ENCODE results near the gene RGL3. TPM values are rescaled to one million over a fixed set of nuclear protein-coding genes. Genes with fewer than 3 reads are reported as not detected.

RGL3 gene
- total and polyA plus RNA-seq, 2 donors (not counting 1 experiment from before 2014, with no cell fraction given): 0.20 to 4.0 TPM

DNA sequence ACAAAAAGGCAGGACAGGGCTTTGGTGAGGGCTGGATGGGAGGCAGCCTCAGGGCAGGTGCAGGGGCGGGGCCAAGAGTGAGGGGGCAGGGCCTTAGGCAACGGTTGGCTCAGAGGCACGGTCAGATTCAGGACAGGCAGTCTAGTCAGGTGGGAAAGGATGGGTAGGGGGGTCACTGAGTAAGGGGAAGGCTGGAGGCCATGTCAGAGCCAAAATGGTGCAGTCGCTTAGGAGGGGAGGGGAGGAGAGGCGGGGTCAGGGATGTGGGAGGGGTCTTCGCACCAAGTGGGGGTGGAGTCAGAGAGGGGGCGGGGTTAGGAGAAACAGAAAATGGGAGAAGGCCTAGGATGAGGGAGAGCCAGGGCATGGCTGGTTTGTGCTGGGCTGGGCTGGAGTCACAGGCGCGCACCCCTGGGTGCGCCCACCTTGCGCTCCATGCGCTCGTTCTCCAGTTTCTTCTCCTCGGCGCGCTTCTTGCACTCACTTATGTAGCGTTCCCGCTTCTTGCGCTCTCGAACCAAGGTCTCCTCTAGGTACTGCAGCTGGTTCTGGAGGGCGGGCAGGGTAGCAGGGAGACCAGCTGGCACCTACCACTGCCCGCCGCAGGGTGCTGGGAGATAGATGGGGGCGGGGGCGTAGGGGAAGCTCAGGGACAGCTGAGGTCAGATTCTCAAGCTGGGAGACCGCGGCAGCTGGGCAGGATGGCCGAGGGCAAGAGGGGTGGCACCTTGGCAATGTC is 6.8 kb upstream of the RGL3 start:
- Histone ChIP-seq H3K27me3 (ENCODE audit: control insufficient read depth, insufficient read depth, low read length) (peaks cover 9% of the 10 kb centered on the region), H3K27ac (ENCODE audit: insufficient read depth, low read length) (no peak overlapping the region), H3K4me1 (ENCODE audit: control insufficient read depth, extremely low read depth, insufficient read depth, low read length) (no peaks in the 10 kb centered on the region), H3K9ac (ENCODE audit: insufficient read depth, low read length) (no peak overlapping the region), H3K36me3 (ENCODE audit: control insufficient read depth, insufficient read depth, low read length) (no peaks in the 10 kb centered on the region), H3K4me2 (ENCODE audit: extremely low read depth, insufficient read depth, low read length) (no peak overlapping the region), H4K20me1 (ENCODE audit: control insufficient read depth, extremely low read depth, insufficient read depth, low read length) (no peaks in the 10 kb centered on the region), H2AFZ (ENCODE audit: low read length) (no peak overlapping the region), H3K9me3 (ENCODE audit: control insufficient read depth, insufficient read depth, low read depth, low read length) (no peaks in the 10 kb centered on the region), H3K4me3 (replicated peaks in 1 of 4; ENCODE audit: control extremely low read depth in 1 of 4, insufficient read depth in 1 of 4, low read depth in 3 of 4, low read length in 4 of 4) (no peak overlapping the region), H3K79me2 (ENCODE audit: control insufficient read depth, insufficient read depth, low read length) (no peaks in the 10 kb centered on the region)
- DNase-seq (ENCODE audit: low read depth in 2 of 2): no peak
- TF ChIP-seq, protein P1, sequence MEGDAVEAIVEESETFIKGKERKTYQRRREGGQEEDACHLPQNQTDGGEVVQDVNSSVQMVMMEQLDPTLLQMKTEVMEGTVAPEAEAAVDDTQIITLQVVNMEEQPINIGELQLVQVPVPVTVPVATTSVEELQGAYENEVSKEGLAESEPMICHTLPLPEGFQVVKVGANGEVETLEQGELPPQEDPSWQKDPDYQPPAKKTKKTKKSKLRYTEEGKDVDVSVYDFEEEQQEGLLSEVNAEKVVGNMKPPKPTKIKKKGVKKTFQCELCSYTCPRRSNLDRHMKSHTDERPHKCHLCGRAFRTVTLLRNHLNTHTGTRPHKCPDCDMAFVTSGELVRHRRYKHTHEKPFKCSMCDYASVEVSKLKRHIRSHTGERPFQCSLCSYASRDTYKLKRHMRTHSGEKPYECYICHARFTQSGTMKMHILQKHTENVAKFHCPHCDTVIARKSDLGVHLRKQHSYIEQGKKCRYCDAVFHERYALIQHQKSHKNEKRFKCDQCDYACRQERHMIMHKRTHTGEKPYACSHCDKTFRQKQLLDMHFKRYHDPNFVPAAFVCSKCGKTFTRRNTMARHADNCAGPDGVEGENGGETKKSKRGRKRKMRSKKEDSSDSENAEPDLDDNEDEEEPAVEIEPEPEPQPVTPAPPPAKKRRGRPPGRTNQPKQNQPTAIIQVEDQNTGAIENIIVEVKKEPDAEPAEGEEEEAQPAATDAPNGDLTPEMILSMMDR (conservative IDR thresholded peaks at IDR 0.05 in 1 of 2, IDR thresholded peaks at IDR 0.05 in 1 of 2; ENCODE audit: low read depth in 1 of 2, low read length in 2 of 2): no peak
- no peak for TF ChIP-seq EZH2 (IDR thresholded peaks at IDR 0.05; ENCODE audit: low read length, missing control alignments)

DNA sequence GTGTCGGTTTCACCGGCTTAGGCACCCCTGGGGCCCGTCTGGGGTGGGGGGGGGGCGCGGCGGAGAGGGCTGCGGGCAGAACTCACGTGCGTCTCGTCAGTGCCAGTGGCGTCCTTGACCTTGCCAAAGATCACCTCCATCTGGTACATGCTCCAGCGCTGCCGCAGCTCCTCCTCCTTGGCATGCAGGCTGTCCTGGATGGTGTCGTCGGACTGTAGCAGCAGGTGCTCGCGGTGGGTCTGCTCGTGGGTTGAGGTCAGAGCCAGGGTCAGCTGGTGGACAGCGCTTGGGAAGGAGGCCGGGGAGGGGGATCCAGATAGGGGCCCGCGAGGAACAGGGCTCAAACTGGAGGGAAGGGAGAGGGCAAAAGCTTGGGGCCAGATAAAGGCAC is 4.7 kb upstream of the RGL3 start:
- Histone ChIP-seq H2AFZ (ENCODE audit: low read length) (no peak overlapping the region), H4K20me1 (ENCODE audit: control insufficient read depth, extremely low read depth, insufficient read depth, low read length) (no peaks in the 10 kb centered on the region), H3K4me1 (ENCODE audit: control insufficient read depth, extremely low read depth, insufficient read depth, low read length) (no peaks in the 10 kb centered on the region), H3K27ac (ENCODE audit: insufficient read depth, low read length) (no peak overlapping the region), H3K4me2 (ENCODE audit: extremely low read depth, insufficient read depth, low read length) (no peak overlapping the region), H3K36me3 (ENCODE audit: control insufficient read depth, insufficient read depth, low read length) (no peaks in the 10 kb centered on the region), H3K27me3 (ENCODE audit: control insufficient read depth, insufficient read depth, low read length) (peaks cover 9% of the 10 kb centered on the region), H3K4me3 (replicated peaks in 1 of 4; ENCODE audit: control extremely low read depth in 1 of 4, insufficient read depth in 1 of 4, low read depth in 3 of 4, low read length in 4 of 4) (no peak overlapping the region), H3K79me2 (ENCODE audit: control insufficient read depth, insufficient read depth, low read length) (no peaks in the 10 kb centered on the region), H3K9ac (ENCODE audit: insufficient read depth, low read length) (no peak overlapping the region), H3K9me3 (ENCODE audit: control insufficient read depth, insufficient read depth, low read depth, low read length) (no peaks in the 10 kb centered on the region)
- TF ChIP-seq, protein P1 (conservative IDR thresholded peaks at IDR 0.05 in 1 of 2, IDR thresholded peaks at IDR 0.05 in 1 of 2; ENCODE audit: low read depth in 1 of 2, low read length in 2 of 2): no peak
- TF ChIP-seq EZH2 (IDR thresholded peaks at IDR 0.05; ENCODE audit: low read length, missing control alignments): no peak
- no peak for DNase-seq (ENCODE audit: low read depth in 2 of 2)

DNA sequence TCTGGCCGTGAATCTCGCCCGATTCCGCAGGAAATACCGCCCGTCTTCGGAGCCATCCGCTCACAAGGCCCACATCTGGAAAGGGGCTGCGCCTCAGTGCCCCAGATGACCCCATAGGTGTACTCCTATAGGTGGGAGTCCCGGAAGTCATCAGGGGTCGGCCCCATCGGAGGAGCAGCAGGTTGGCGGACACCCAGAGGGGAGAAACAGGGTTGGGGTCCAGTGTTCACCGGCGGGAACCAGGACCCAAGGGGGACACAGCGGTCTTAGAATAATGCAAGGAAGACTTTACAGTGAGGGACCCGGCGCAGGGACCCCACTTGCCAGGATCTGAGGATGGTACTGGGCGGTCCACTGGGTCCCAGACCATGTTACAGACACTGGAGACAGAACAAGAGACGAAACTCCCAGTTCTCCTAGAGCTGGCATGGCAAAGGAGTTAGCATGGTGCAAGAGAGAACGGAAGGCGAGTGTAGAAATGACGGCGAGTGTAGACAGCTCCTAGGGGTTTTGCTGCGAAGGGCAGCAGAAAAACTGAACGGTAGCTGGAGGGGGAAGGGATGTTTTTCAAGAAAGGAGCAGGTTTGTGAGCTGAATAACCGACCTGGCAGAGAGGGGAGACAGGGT is 4.2 kb upstream of the RGL3 start:
- no peak for DNase-seq (ENCODE audit: low read depth in 2 of 2)
- no peak overlapping the region for H3K4me2 ChIP-seq (ENCODE audit: extremely low read depth, insufficient read depth, low read length)
- no peaks in the 10 kb centered on the region for H3K36me3 ChIP-seq (ENCODE audit: control insufficient read depth, insufficient read depth, low read length)
- no peaks in the 10 kb centered on the region for H3K4me1 ChIP-seq (ENCODE audit: control insufficient read depth, extremely low read depth, insufficient read depth, low read length)
- no peak overlapping the region for H3K9ac ChIP-seq (ENCODE audit: insufficient read depth, low read length)
- no peak overlapping the region for H2AFZ ChIP-seq (ENCODE audit: low read length)
- TF ChIP-seq, protein P1 (conservative IDR thresholded peaks at IDR 0.05 in 1 of 2, IDR thresholded peaks at IDR 0.05 in 1 of 2; ENCODE audit: low read depth in 1 of 2, low read length in 2 of 2): no peak
- no peak for TF ChIP-seq EZH2 (IDR thresholded peaks at IDR 0.05; ENCODE audit: low read length, missing control alignments)
- H4K20me1 ChIP-seq (ENCODE audit: control insufficient read depth, extremely low read depth, insufficient read depth, low read length): no peaks in the 10 kb centered on the region
- H3K27me3 ChIP-seq (ENCODE audit: control insufficient read depth, insufficient read depth, low read length): peaks cover 9% of the 10 kb centered on the region
- no peaks in the 10 kb centered on the region for H3K79me2 ChIP-seq (ENCODE audit: control insufficient read depth, insufficient read depth, low read length)
- no peaks in the 10 kb centered on the region for H3K9me3 ChIP-seq (ENCODE audit: control insufficient read depth, insufficient read depth, low read depth, low read length)
- no peak overlapping the region for H3K4me3 ChIP-seq (replicated peaks in 1 of 4; ENCODE audit: control extremely low read depth in 1 of 4, insufficient read depth in 1 of 4, low read depth in 3 of 4, low read length in 4 of 4)
- no peak overlapping the region for H3K27ac ChIP-seq (ENCODE audit: insufficient read depth, low read length)
